NB4 (cell line): ENCODE results near the gene CEACAM6.
"Not testable (repeated sequence)": the region's sequence is repeated elsewhere in the genome, so short reads cannot be mapped to it uniquely, and the experiment has no call there.

Source experiments
- DNase-seq: peaks from one replicate; pipeline ENCODE4 v3.0.0; 2010; ENCODE audit warnings: low read depth
- H3K4me3 ChIP-seq: one replicate; pipeline ENCODE4 v1.5.1; 2011; ENCODE audit warnings: mild to moderate bottlenecking, low read depth, low read length, moderate library complexity
- MYC ChIP-seq: IDR thresholded peaks from 2 replicates; pipeline ENCODE4 v1.6.1; 2011; ENCODE audit warnings: low read depth, low read length
- POLR2A ChIP-seq: IDR thresholded peaks from 2 replicates; pipeline ENCODE4 v1.6.1; 2011; ENCODE audit warnings: mild to moderate bottlenecking; ENCODE audit not compliant: insufficient read length; ENCODE audit errors: extremely low read depth
- TF ChIP-seq, protein P1 (sequence below): IDR thresholded peaks from one replicate; pipeline ENCODE4 v1.5.1; 2012; ENCODE audit warnings: low read depth, low read length
- TF ChIP-seq, protein P2 (sequence below): IDR thresholded peaks from 2 replicates; pipeline ENCODE4 v1.6.1; 2011; ENCODE audit warnings: low read depth, low read length

CEACAM6 gene

DNA sequence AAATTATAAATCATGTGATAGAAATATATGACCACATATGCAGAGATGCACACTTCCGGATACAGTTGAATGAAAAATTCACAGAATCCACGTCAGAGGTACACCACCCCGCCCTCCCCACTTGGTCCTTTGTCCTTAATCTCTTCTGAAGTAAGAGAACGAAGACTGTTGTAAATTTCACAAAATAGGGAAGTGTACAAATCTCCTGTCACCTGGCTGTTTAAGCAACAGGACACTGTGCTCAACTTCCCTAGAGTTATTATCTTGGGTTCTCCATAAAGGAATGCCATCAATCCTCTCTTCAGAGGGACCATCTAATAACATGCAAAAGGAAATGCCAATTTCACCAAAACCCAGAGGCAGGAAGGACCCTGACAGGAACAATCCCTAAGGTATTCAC, 10.5 kb upstream of the CEACAM6 start:
- DNase-seq, result no peak

DNA sequence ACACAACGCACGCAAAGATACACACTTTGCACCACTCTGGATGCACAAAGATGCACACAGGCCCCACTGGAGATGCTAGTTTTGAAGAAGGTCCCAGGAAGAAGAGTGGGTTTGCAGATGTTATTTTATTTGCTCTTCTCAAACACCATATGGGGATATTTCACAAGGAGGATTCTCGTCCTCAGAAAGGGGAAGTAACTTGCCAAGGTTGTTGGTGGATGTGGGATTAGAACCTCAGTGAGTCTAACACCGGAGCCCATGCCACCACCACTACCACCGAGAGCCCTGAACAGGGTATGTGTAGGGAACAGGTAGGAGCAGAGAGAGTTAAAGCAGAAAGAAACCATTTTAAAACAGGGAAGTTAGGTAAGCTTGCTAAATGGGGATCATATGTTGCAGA, 9.6 kb upstream of the CEACAM6 start:
- TF ChIP-seq, protein P1, sequence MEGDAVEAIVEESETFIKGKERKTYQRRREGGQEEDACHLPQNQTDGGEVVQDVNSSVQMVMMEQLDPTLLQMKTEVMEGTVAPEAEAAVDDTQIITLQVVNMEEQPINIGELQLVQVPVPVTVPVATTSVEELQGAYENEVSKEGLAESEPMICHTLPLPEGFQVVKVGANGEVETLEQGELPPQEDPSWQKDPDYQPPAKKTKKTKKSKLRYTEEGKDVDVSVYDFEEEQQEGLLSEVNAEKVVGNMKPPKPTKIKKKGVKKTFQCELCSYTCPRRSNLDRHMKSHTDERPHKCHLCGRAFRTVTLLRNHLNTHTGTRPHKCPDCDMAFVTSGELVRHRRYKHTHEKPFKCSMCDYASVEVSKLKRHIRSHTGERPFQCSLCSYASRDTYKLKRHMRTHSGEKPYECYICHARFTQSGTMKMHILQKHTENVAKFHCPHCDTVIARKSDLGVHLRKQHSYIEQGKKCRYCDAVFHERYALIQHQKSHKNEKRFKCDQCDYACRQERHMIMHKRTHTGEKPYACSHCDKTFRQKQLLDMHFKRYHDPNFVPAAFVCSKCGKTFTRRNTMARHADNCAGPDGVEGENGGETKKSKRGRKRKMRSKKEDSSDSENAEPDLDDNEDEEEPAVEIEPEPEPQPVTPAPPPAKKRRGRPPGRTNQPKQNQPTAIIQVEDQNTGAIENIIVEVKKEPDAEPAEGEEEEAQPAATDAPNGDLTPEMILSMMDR, result no peak
- TF ChIP-seq, protein P2, sequence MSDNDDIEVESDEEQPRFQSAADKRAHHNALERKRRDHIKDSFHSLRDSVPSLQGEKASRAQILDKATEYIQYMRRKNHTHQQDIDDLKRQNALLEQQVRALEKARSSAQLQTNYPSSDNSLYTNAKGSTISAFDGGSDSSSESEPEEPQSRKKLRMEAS, result no peak
- TF ChIP-seq POLR2A (no peak), MYC (no peak)
- peak; percentile 43 for DNase-seq
- no peak overlapping the region for H3K4me3 ChIP-seq

More for the DNA sequence above, 10.5 kb upstream of the CEACAM6 start:
- no peak overlapping the region for H3K4me3 ChIP-seq
- TF ChIP-seq, protein P2, result no peak
- TF ChIP-seq, protein P1, result no peak
- no peak for TF ChIP-seq POLR2A
- no peak for TF ChIP-seq MYC

DNA sequence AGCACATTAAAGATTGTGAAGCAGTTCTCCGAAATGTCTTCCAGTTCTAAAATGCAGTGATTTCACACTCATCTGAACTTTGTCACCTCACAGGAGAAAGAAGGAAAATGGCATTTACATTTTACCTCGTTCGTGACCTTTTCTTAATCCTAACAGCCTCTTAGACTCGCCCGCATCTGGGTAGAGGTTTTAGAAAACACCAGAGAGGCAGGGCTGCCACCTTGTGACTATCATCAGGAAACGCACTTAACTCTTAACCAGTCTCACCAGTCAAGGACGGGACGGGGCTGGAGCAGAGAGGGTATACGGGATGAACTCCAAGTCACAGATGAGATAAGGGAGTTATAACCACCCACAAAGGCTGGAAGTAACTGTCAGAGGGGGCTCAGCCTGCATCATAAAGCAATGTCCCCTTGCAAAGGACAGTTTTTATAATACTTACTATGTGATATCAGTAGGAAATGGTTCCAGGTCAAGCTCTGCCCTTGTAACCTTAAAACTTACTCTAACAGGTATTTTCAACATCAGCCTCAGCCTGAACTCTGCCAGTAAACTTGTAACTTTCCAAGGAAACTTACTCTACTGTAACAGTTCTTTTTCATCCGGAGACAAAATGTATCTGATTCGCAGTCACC, 8.6 kb upstream of the CEACAM6 start:
- TF ChIP-seq MYC (no peak), POLR2A (no peak)
- TF ChIP-seq, protein P2, result no peak
- TF ChIP-seq, protein P1, result peak; percentile 42
- peak; percentile 64 for DNase-seq
- no peak overlapping the region for H3K4me3 ChIP-seq

DNA sequence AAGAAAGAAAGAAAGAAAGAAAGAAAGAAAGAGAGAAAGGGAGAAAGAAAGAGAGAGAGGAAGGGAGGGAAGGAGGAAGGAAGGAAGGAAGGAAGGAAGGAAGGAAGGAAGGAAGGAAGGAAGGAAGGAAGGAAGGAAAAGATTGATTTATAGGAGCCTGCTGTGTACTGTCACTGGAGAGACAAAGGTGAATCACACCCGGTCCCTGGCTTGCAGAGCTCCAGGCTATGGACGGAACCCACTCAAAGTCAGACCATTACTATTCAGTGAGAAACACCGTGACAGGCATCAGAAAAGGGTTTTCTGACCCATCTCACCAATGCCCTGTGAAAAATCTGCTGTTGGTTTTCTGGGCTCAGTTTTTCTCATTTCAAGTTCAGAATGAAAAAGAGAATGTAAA, 7.3 kb upstream of the CEACAM6 start:
- no peak overlapping the region for H3K4me3 ChIP-seq
- no peak for DNase-seq
- TF ChIP-seq POLR2A (no peak), MYC (no peak)
- TF ChIP-seq, protein P1, result no peak
- TF ChIP-seq, protein P2, result no peak

DNA sequence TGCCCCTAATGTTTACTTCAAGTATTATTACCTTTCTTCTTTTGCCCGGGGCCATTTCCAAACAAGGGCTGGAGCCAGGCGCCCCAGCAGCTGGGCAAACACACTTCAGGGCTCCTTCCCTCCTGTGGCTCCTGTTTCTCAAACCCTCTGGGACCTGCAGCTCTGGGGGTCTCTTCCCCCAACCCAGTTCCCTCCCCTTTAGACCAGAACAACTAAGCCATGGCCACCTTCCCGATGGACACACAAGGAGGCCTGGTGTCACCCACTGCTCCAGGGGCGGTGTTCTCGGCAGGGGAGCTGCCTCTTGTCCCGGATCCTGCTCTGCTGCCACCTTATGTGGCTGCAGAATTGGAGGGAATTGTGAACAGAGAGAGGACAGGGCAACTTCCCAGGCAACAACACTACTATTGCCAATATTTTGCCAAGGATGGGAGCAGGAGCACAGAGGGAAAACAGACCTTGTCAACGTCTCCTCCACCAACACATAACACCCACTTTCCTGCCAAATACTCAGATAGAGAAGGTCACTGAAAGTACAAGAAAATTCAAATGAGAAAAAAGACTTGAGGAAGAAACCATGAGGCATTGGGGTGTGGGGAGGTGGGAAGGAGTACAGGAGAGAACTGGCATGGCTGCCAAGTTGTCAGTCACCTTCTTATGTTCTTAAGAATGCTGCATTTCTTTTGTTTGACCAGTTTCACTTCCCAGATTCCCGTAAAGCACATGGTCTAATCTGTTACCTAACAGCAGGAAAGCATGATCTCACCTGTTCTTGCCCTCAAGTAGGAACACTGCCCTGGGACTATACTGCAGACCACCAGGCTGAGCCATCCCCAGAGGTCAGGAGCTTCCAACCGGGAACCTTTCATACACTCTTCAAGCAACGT, 4.8 kb upstream of the CEACAM6 start:
- not testable (repeated sequence) for DNase-seq, H3K4me3 ChIP-seq

DNA sequence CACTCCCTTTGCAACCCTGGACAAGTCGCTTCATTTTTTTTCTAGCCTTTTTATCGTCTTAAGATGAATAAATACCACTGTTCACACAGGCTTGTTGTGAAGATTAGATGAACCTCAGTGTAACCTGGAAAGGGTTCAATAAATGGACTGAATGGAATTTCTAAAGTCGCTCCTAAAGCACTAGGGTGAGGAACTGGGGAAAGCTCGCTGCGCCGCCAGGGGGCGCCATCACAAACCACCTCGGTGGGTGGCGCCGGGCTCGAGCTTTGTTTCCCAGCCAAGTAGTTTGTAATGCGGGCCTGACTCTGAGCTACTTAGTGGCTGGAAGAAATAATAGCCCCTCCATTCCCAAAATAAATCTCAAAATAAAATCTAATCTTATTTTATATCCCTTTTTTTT, 2.2 kb upstream of the CEACAM6 start:
- TF ChIP-seq, protein P2, result no peak
- TF ChIP-seq MYC, result no peak
- TF ChIP-seq, protein P1, result peak; percentile 69
- H3K4me3 ChIP-seq, result no peak overlapping the region
- DNase-seq, result peak; percentile 57
